OCI-LY7 (cell line): ENCODE data around the gene OSBPL1A. TPM values are rescaled to one million over a fixed set of nuclear protein-coding genes. Genes with fewer than 3 reads are reported as not detected.

Experiments
- BruUV-seq: library from RNA; stranded (reverse); fragments of 400-500 nt; replicated peaks from 2 replicates; lab custom pipeline; 2021; lab: Mats Ljungman, UMichigan
- CTCF ChIA-PET: fragments of 300-600 bp; sonication (Branson Sonifier 250); formaldehyde crosslinking; loops from one replicate; lab custom pipeline; 2022; ENCODE audit warnings: antibody characterized with exemption; ENCODE audit not compliant: unreplicated experiment; lab: Charles Lee
- POLR2A ChIA-PET: fragments of 300-600 bp; sonication (Branson Sonifier 250); formaldehyde crosslinking; loops from one replicate; lab custom pipeline; 2022; ENCODE audit warnings: antibody characterized with exemption; lab: Charles Lee
- DNase-seq: peaks from one replicate; pipeline ENCODE4 v3.0.0-alpha.2; 2015; ENCODE audit warnings: low spot score
- H2AFZ ChIP-seq: fragments of 200-600 bp; sonication (generic), shearing (Covaris generic); 2 replicates; pipeline ENCODE4 v1.6.1; 2014; ENCODE audit warnings: mild to moderate bottlenecking, antibody characterized with exemption, low read length, moderate library complexity
- H3K27ac ChIP-seq: fragments of 200-600 bp; sonication (generic); 2 replicates; pipeline ENCODE4 v1.5.1; 2014; ENCODE audit warnings: mixed run types, low read depth, mild to moderate bottlenecking, moderate library complexity, low read length, inconsistent platforms; ENCODE audit not compliant: poor library complexity, severe bottlenecking
- H3K36me3 ChIP-seq: fragments of 200-600 bp; sonication (generic); 2 replicates; pipeline ENCODE4 v1.6.1; 2014; ENCODE audit warnings: mild to moderate bottlenecking, antibody characterized with exemption, low read length, moderate library complexity, mixed read lengths; ENCODE audit not compliant: insufficient read depth
- H3K4me1 ChIP-seq: fragments of 200-600 bp; sonication (generic); 2 replicates; pipeline ENCODE4 v1.5.1; 2014; ENCODE audit warnings: mild to moderate bottlenecking, low read length; ENCODE audit not compliant: insufficient read depth, poor library complexity, severe bottlenecking
- H3K4me2 ChIP-seq: fragments of 200-600 bp; sonication (generic); 2 replicates; pipeline ENCODE4 v1.6.1; 2014; ENCODE audit warnings: mild to moderate bottlenecking, low read length
- H3K4me3 ChIP-seq: fragments of 200-600 bp; sonication (generic); 2 replicates; pipeline ENCODE4 v1.5.1; 2014; ENCODE audit warnings: mild to moderate bottlenecking, low read depth, low read length; ENCODE audit not compliant: poor library complexity, severe bottlenecking
- H3K79me2 ChIP-seq: fragments of 200-600 bp; sonication (generic); 2 replicates; pipeline ENCODE4 v1.6.1; 2016; ENCODE audit warnings: low read depth, mild to moderate bottlenecking, low read length, moderate library complexity, mixed read lengths; ENCODE audit not compliant: insufficient read depth
- H3K9me2 ChIP-seq: fragments of 200-600 bp; sonication (generic); 2 replicates; pipeline ENCODE4 v1.6.1; 2016; ENCODE audit warnings: mild to moderate bottlenecking, low read length, mixed read lengths; ENCODE audit not compliant: insufficient read depth
- H3K9me3 ChIP-seq: fragments of 200-600 bp; sonication (generic); 2 replicates; pipeline ENCODE4 v1.6.1; 2014; ENCODE audit warnings: mild to moderate bottlenecking, mixed run types, low read length, mixed read lengths
- H4K20me1 ChIP-seq: fragments of 200-600 bp; sonication (generic); 2 replicates; pipeline ENCODE4 v1.6.1; 2014; ENCODE audit warnings: mild to moderate bottlenecking, antibody characterized with exemption, low read length, moderate library complexity, mixed read lengths; ENCODE audit not compliant: insufficient read depth
- EZH2phosphoT487 ChIP-seq: fragments of 200-600 bp; sonication (generic); IDR thresholded peaks from 2 replicates; pipeline ENCODE4 v1.6.1; 2018; ENCODE audit warnings: low read depth, borderline replicate concordance, mild to moderate bottlenecking, mixed run types, antibody characterized with exemption, low read length, moderate library complexity, mixed read lengths
- intact Hi-C: fragments of 100-400 bp; cut with micrococcal nuclease; formaldehyde crosslinking; loops from one replicate; pipeline ENCODE4 v1.10.0; 2022; ENCODE audit not compliant: unreplicated experiment
- total RNA-seq, 2 experiments: library from RNA; depleted of rRNA in 1 of 2; stranded (reverse); fragments of >200 nt in 1 of 2; shearing (Covaris generic) in 1 of 2; gene quantifications; 2 replicates each; pipeline ENCODE4 v1.2.3, GENCODE V29; 2014 to 2022
- TF ChIP-seq, protein P1 (sequence below): fragments of 200-600 bp; sonication (generic); conservative IDR thresholded peaks from 2 replicates; pipeline ENCODE4 v1.5.1; 2014; ENCODE audit warnings: mild to moderate bottlenecking, antibody characterized with exemption, low read length, moderate library complexity, mixed read lengths

Gene OSBPL1A
- total RNA-seq, 2 experiments from 2014 or later: 0.06 to 0.59 TPM

DNA sequence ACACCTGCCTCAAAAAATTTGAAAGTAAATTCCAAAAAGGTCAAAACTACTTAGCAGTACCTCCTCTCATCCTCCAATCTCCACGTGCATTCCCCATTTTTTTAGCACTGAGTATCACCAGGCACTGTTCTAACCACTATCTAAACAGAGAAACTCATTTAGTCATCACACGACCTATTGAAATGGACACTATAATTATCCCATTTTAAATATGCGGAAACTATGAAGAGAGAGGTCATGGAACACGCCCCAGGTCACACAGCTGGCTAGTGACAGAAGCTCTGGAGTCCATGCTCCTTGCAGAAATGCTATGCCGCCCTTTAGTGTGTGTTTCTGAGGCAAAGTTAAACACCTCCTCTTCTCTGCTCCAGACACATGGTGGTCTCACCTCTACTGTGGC lies 159.2 kb downstream of the OSBPL1A start:
- TF ChIP-seq, protein P1, sequence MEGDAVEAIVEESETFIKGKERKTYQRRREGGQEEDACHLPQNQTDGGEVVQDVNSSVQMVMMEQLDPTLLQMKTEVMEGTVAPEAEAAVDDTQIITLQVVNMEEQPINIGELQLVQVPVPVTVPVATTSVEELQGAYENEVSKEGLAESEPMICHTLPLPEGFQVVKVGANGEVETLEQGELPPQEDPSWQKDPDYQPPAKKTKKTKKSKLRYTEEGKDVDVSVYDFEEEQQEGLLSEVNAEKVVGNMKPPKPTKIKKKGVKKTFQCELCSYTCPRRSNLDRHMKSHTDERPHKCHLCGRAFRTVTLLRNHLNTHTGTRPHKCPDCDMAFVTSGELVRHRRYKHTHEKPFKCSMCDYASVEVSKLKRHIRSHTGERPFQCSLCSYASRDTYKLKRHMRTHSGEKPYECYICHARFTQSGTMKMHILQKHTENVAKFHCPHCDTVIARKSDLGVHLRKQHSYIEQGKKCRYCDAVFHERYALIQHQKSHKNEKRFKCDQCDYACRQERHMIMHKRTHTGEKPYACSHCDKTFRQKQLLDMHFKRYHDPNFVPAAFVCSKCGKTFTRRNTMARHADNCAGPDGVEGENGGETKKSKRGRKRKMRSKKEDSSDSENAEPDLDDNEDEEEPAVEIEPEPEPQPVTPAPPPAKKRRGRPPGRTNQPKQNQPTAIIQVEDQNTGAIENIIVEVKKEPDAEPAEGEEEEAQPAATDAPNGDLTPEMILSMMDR: no peak
- TF ChIP-seq EZH2phosphoT487: no peak
- CTCF ChIA-PET: no interaction called here
- no peaks in the 10 kb centered on the region for H3K9me3 ChIP-seq
- DNase-seq: no peak
- no peak overlapping the region for H3K27ac ChIP-seq
- no peak overlapping the region for H2AFZ ChIP-seq
- no peaks in the 10 kb centered on the region for H4K20me1 ChIP-seq
- no peak overlapping the region for H3K4me3 ChIP-seq
- intact Hi-C loops: no loop called here
- BruUV-seq: no TSS peak
- no peaks in the 10 kb centered on the region for H3K36me3 ChIP-seq
- H3K4me2 ChIP-seq: no peak overlapping the region
- no peaks in the 10 kb centered on the region for H3K4me1 ChIP-seq
- no peaks in the 10 kb centered on the region for H3K9me2 ChIP-seq
- no peaks in the 10 kb centered on the region for H3K79me2 ChIP-seq
- POLR2A ChIA-PET: interaction anchor here (0.8 kb wide), 1 partner anchor 455 kb away, joined by 3 read pairs; no protein-coding TSS in a partner anchor

DNA sequence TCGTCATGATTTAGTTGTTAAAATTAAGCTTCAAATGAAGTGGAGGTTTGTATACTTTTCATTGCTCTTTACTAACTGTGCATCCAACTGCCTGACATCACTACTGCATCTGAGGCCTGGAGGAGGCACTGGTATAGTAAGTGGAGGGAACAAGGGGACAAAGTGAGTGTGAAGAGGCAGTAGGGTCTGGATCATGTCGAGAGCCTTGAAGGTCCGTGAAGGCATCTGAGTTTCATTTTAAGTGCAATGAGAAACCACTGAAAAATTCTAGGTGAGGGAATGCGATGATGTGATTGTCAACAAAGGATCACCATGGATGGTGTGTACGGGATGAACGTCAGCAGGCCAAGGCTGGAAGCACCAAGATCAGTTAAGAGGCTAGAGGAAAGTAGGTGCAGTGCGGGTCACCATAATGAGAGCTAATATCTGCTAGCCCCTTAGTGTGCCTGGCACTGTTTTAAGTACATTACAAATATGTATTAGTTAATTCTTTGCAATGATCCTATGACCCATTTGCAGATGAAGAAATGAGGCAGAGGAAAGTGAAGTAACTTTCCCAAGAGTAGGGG lies 162.7 kb downstream of the OSBPL1A start:
- no TSS peak for BruUV-seq
- ChIA-PET CTCF (no interaction called here), POLR2A (interaction anchor here (0.5 to 1.3 kb wide), 2 partner anchors 19 to 537 kb away, joined by 4 to 5 read pairs; no protein-coding TSS in a partner anchor)
- no peak overlapping the region for H3K27ac ChIP-seq
- H3K9me2 ChIP-seq: no peaks in the 10 kb centered on the region
- TF ChIP-seq, protein P1: no peak
- TF ChIP-seq EZH2phosphoT487: no peak
- H3K4me1 ChIP-seq: no peaks in the 10 kb centered on the region
- DNase-seq: no peak
- H3K79me2 ChIP-seq: no peaks in the 10 kb centered on the region
- no peak overlapping the region for H3K4me2 ChIP-seq
- intact Hi-C loops: no loop called here
- H3K4me3 ChIP-seq: no peak overlapping the region
- no peaks in the 10 kb centered on the region for H3K36me3 ChIP-seq
- no peak overlapping the region for H2AFZ ChIP-seq
- H3K9me3 ChIP-seq: no peaks in the 10 kb centered on the region
- H4K20me1 ChIP-seq: no peaks in the 10 kb centered on the region

DNA sequence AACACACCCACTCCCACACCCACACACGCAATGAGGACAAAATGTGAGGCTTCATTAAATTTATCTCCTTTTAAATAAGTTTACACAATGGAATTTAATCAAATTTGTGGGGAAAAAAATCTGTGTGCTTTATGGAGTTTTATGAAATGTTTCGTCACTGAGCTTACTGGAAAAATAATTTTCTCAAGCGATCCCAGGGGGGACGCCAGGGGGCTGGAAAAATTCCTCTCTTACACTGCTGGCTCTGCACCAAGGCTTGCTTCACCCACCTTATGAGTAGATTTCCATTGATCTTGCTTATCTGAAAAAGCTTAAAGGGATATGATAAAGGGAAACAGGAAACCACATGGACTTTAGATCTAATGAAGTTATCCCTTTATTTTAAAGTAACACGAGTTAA lies 163.3 kb downstream of the OSBPL1A start:
- no peak overlapping the region for H2AFZ ChIP-seq
- intact Hi-C loops: no loop called here

More for the DNA sequence above, 163.3 kb downstream of the OSBPL1A start:
- Histone ChIP-seq H3K79me2 (no peaks in the 10 kb centered on the region), H3K4me3 (no peak overlapping the region), H3K27ac (no peak overlapping the region), H3K9me2 (no peaks in the 10 kb centered on the region), H4K20me1 (no peaks in the 10 kb centered on the region), H3K4me2 (no peak overlapping the region), H3K36me3 (no peaks in the 10 kb centered on the region), H3K9me3 (no peaks in the 10 kb centered on the region), H3K4me1 (no peaks in the 10 kb centered on the region)
- no TSS peak for BruUV-seq
- DNase-seq: no peak
- POLR2A ChIA-PET: interaction anchor here (1.3 kb wide), 1 partner anchor 18 kb away, joined by 4 read pairs; no protein-coding TSS in a partner anchor
- CTCF ChIA-PET: no interaction called here
- TF ChIP-seq, protein P1: no peak
- TF ChIP-seq EZH2phosphoT487: no peak
